ENCODE measurements around the gene BTNL3.

The BTNL3 gene

GRCh38 chr5:181054138-181054537 is 65.5 kb downstream of the BTNL3 start:
- TF ChIP-seq CTCF (IDR thresholded peaks at IDR 0.05; ENCODE audit: control extremely low read depth, extremely low read depth, low read depth, missing control alignments) = no peak
- ChIA-PET POLR2A (no interaction called here), CTCF (interaction anchor here (0.9 kb wide), 1 partner anchor 12 kb away, joined by 3 read pairs; no protein-coding TSS in a partner anchor)
- DNase-seq (ENCODE audit: extremely low spot score) = no peak

- ChIA-PET CTCF (interaction anchor here (0.9 to 1.3 kb wide), 2 partner anchors 11 to 19 kb away, joined by 3 to 5 read pairs; no protein-coding TSS in a partner anchor), POLR2A (interaction anchor here (0.6 kb wide), 1 partner anchor 247 kb away, joined by 4 read pairs; no protein-coding TSS in a partner anchor)
- TF ChIP-seq CTCF (IDR thresholded peaks at IDR 0.05; ENCODE audit: control extremely low read depth, extremely low read depth, low read depth, missing control alignments) = no peak
- no peak for DNase-seq (ENCODE audit: extremely low spot score)
Measured at GRCh38 chr5:181054871-181055459, 66.3 kb downstream of the BTNL3 start.
